ENCODE results near the gene SELENOF. TPM values are rescaled to one million over a fixed set of nuclear protein-coding genes. Genes with fewer than 3 reads are reported as not detected.
"Not testable (repeated sequence)": the region's sequence is repeated elsewhere in the genome, so short reads cannot be mapped to it uniquely, and the experiment has no call there.

The SELENOF gene
- total and polyA plus RNA-seq, 2 of the 13 experiments (the other 11 are each of a cell fraction or from before 2014, with no cell fraction given) = 133 to 163 TPM

- in situ Hi-C loops (cut with HindIII; ENCODE audit: extremely low pct_ligation_motif_present, low pct_unique_long_range_greater_than_20kb) (no loop called here), intact Hi-C loops (cut with micrococcal nuclease; ENCODE audit: unreplicated experiment) (no loop called here)
- POLR2A ChIA-PET = no interaction called here
- Histone ChIP-seq H4K20me1 (ENCODE audit: insufficient read depth, low read length) (no peaks in the 10 kb centered on the region), H3K9ac (ENCODE audit: insufficient read depth, low read depth, low read length) (no peak overlapping the region), H3K27me3 (ENCODE audit: control insufficient read depth in 1 of 2, insufficient read depth in 2 of 2, low read length in 2 of 2) (no peaks in the 10 kb centered on the region), H3K9me3 (ENCODE audit: low read length) (no peaks in the 10 kb centered on the region), H3K4me3 (replicated peaks in 1 of 3; ENCODE audit: insufficient read depth in 1 of 3, low read depth in 2 of 3, low read length in 3 of 3) (no peak overlapping the region), H2AFZ (ENCODE audit: low read length) (no peak overlapping the region), H3K4me2 (ENCODE audit: low read depth, low read length) (no peak overlapping the region), H3K4me1 (ENCODE audit: insufficient read depth, low read length) (no peaks in the 10 kb centered on the region), H3K27ac (ENCODE audit: extremely low read length, insufficient read depth, low read length) (no peak overlapping the region), H3K36me3 (replicated peaks in 1 of 2; ENCODE audit: control insufficient read depth in 1 of 2, insufficient read depth in 2 of 2, low read length in 2 of 2) (peaks cover 1 to 14% of the 10 kb centered on the region in 2 experiments; a peak in 3 of 5 replicates), H3K79me2 (ENCODE audit: insufficient read depth, low read length) (no peaks in the 10 kb centered on the region)
- no peak for TF ChIP-seq U2AF2 (IDR thresholded peaks at IDR 0.05; ENCODE audit: low read depth, low read length)
- BruUV-seq (replicated peaks) = no TSS peak
- DNase-seq (ENCODE audit: low spot score) (no peak), ATAC-seq (no peak), FAIRE-seq (no peak)
- CTCF ChIA-PET (ENCODE audit: low intra/inter-chr PET ratio, low total read pairs) = no interaction called here
- WGBS (ENCODE audit: low lambda C conversion rate) = 98% methylated on average over 1 of the region's 1 CpG
Measured at GRCh38 chr1:86868477-86868876, 45.4 kb downstream of the SELENOF start.

- H3K36me3 ChIP-seq (replicated peaks in 1 of 2; ENCODE audit: control insufficient read depth in 1 of 2, insufficient read depth in 2 of 2, low read length in 2 of 2) = peaks cover 1 to 13% of the 10 kb centered on the region in 2 experiments; a peak in 3 of 5 replicates
- H3K27me3 ChIP-seq (ENCODE audit: control insufficient read depth in 1 of 2, insufficient read depth in 2 of 2, low read length in 2 of 2); H3K79me2 ChIP-seq (ENCODE audit: insufficient read depth, low read length); in situ Hi-C loops (cut with HindIII; ENCODE audit: extremely low pct_ligation_motif_present, low pct_unique_long_range_greater_than_20kb); BruUV-seq (replicated peaks); H3K9ac ChIP-seq (ENCODE audit: insufficient read depth, low read depth, low read length); H3K27ac ChIP-seq (ENCODE audit: extremely low read length, insufficient read depth, low read length); H4K20me1 ChIP-seq (ENCODE audit: insufficient read depth, low read length); CTCF ChIA-PET (ENCODE audit: low intra/inter-chr PET ratio, low total read pairs); H3K9me3 ChIP-seq (ENCODE audit: low read length); H2AFZ ChIP-seq (ENCODE audit: low read length); H3K4me2 ChIP-seq (ENCODE audit: low read depth, low read length); intact Hi-C loops (cut with micrococcal nuclease; ENCODE audit: unreplicated experiment); ATAC-seq; DNase-seq (ENCODE audit: low spot score); POLR2A ChIA-PET; H3K4me1 ChIP-seq (ENCODE audit: insufficient read depth, low read length); FAIRE-seq; H3K4me3 ChIP-seq (replicated peaks in 1 of 3; ENCODE audit: insufficient read depth in 1 of 3, low read depth in 2 of 3, low read length in 3 of 3); TF ChIP-seq FOXP1 (CRISPR knock-in tag; IDR thresholded peaks at IDR 0.05): not testable (repeated sequence)
- TF ChIP-seq FOXP1 (IDR thresholded peaks at IDR 0.05) = peak; percentile 83
- over 99% methylated on average over 4 of the region's 4 CpGs for WGBS (ENCODE audit: low lambda C conversion rate)
Measured at GRCh38 chr1:86867278-86867677, 46.6 kb downstream of the SELENOF start.

GRCh38 chr1:86866665-86867064 is 47.3 kb downstream of the SELENOF start:
- no peak for FAIRE-seq

More at GRCh38 chr1:86866665-86867064, 47.3 kb downstream of the SELENOF start:
- Histone ChIP-seq H3K36me3 (replicated peaks in 1 of 2; ENCODE audit: control insufficient read depth in 1 of 2, insufficient read depth in 2 of 2, low read length in 2 of 2) (peaks cover 1 to 13% of the 10 kb centered on the region in 2 experiments; a peak in 3 of 5 replicates), H2AFZ (ENCODE audit: low read length) (no peak overlapping the region), H4K20me1 (ENCODE audit: insufficient read depth, low read length) (no peaks in the 10 kb centered on the region), H3K4me2 (ENCODE audit: low read depth, low read length) (no peak overlapping the region), H3K9me3 (ENCODE audit: low read length) (no peaks in the 10 kb centered on the region), H3K27me3 (ENCODE audit: control insufficient read depth in 1 of 2, insufficient read depth in 2 of 2, low read length in 2 of 2) (no peaks in the 10 kb centered on the region), H3K4me3 (replicated peaks in 1 of 3; ENCODE audit: insufficient read depth in 1 of 3, low read depth in 2 of 3, low read length in 3 of 3) (no peak overlapping the region), H3K79me2 (ENCODE audit: insufficient read depth, low read length) (no peaks in the 10 kb centered on the region), H3K9ac (ENCODE audit: insufficient read depth, low read depth, low read length) (no peak overlapping the region), H3K27ac (ENCODE audit: extremely low read length, insufficient read depth, low read length) (no peak overlapping the region), H3K4me1 (ENCODE audit: insufficient read depth, low read length) (no peaks in the 10 kb centered on the region)
- intact Hi-C loops (cut with micrococcal nuclease; ENCODE audit: unreplicated experiment) = no loop called here
- in situ Hi-C loops (cut with HindIII; ENCODE audit: extremely low pct_ligation_motif_present, low pct_unique_long_range_greater_than_20kb) = no loop called here
- DNase-seq (ENCODE audit: low spot score) (no peak), ATAC-seq (no peak)
- BruUV-seq (replicated peaks) = no TSS peak
- no peak for TF ChIP-seq PRDM4 (CRISPR knock-in tag; IDR thresholded peaks at IDR 0.05; ENCODE audit: borderline replicate concordance)
- TF ChIP-seq ATF7 (IDR thresholded peaks at IDR 0.05) = peak; percentile 71
- TF ChIP-seq ATF7 (CRISPR knock-in tag; IDR thresholded peaks at IDR 0.05) = no peak
- POLR2A ChIA-PET = no interaction called here
- CTCF ChIA-PET (ENCODE audit: low intra/inter-chr PET ratio, low total read pairs) = no interaction called here
